Keratinocyte (primary cell): ENCODE results near the gene NOS1AP.

Experiments
- CTCF ChIP-seq, 3 experiments: IDR thresholded peaks in 1 of 3; conservative IDR thresholded peaks in 1 of 3; optimal IDR thresholded peaks in 1 of 3; 2 replicates in 2 of 3; 3 replicates in 1 of 3; pipeline versions ENCODE3 to v1.5.1; 2011; ENCODE audit warnings: low read length in 3 of 3, mild to moderate bottlenecking in 3 of 3, moderate library complexity in 2 of 3, control low read depth in 1 of 3, inconsistent platforms in 1 of 3; ENCODE audit not compliant: insufficient read depth in 2 of 3; ENCODE audit errors: extremely low read depth in 1 of 3
- EZH2 ChIP-seq: IDR thresholded peaks from one replicate; pipeline ENCODE4 v1.6.1; 2012; ENCODE audit warnings: inconsistent platforms, mild to moderate bottlenecking, low read length, moderate library complexity

GRCh38 chr1:162375463-162375862, 306.0 kb downstream of the NOS1AP start:
- TF ChIP-seq EZH2, result no peak
- no peak for TF ChIP-seq CTCF (optimal IDR thresholded peaks at IDR 0.05 in 1 of 3, IDR thresholded peaks at IDR 0.05 in 1 of 3, conservative IDR thresholded peaks at IDR 0.05 in 1 of 3; ENCODE audit: extremely low read depth in 1 of 3, insufficient read depth in 2 of 3, low read length in 3 of 3)
